Neuron (in vitro differentiated cells): ENCODE results near the gene PFKFB2.

Experiments
- H2AFZ ChIP-seq: one replicate; pipeline ENCODE4 v1.6.1; 2013; ENCODE audit warnings: low read depth, mild to moderate bottlenecking, inconsistent platforms, low read length, moderate library complexity
- H3K27me3 ChIP-seq: one replicate; pipeline ENCODE4 v1.6.1; 2013; ENCODE audit warnings: low read length; ENCODE audit not compliant: insufficient read depth
- H3K36me3 ChIP-seq: one replicate; pipeline ENCODE4 v1.6.1; 2013; ENCODE audit warnings: low read length; ENCODE audit not compliant: insufficient read depth
- H3K4me1 ChIP-seq: one replicate; pipeline ENCODE4 v1.6.1; 2013; ENCODE audit warnings: low read length; ENCODE audit not compliant: insufficient read depth
- H3K4me3 ChIP-seq: 2 replicates; pipeline ENCODE4 v1.5.1; 2013; ENCODE audit warnings: mild to moderate bottlenecking, low read length, moderate library complexity
- H3K9me3 ChIP-seq: one replicate; pipeline ENCODE4 v1.6.1; 2013; ENCODE audit warnings: low read length

The PFKFB2 gene

DNA sequence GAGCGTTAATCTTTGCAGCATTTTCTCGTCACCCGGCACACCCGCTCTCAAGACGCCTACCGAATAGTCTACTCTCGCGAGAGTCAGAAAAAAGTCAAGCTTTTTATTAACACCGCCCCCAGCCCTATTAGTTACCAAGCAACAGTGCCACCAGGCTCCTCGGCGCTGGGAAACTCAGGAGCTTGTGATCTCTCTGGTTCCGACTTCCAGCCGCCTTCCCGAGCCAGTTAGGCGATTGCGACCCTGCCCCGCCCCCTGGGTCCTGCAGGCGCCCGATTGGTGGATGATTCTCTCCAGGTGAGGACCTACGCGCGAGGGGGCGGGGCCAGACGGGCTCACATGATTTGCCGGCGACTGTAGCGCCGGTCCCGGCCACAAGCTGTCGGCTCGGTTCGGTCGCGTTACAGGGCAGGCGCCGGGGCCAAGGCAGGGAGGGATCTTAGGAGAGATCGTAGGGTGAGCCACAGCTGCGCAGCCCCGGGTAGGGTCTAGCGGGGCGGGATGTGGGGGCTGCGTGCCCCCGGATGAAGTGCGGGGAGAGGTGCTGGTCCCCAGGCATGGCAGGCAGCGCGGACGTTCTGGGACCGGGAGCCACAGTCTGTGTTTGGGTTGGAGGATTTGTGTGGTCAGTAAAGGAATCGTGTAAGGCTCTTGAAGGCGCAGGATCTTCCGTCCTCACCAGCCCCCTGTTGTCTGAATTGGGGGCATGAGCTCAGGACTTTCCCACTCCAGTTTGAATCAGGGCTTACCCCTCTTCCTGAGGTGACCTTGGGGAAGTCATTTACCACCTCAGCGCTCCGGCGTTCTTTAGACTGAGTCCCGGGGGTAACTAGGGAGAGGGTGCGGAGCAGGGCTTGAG, at the start of gene PFKFB2:
Gene PFKFB2, plus strand, starts transcription at position 365 of the 859 bp plus-strand sequence. CDS start 1,443 bp downstream, outside the sequence.
- peaks cover 28% of the 10 kb centered on the region for H3K4me1 ChIP-seq
- peak within 1 kb of the TSS; percentile 91 for H2AFZ ChIP-seq
- H3K36me3 ChIP-seq = peaks cover 13% of the 10 kb centered on the region
- no peaks in the 10 kb centered on the region for H3K27me3 ChIP-seq
- H3K9me3 ChIP-seq = no peaks in the 10 kb centered on the region
- H3K4me3 ChIP-seq = peak within 1 kb of the TSS; percentile 97

DNA sequence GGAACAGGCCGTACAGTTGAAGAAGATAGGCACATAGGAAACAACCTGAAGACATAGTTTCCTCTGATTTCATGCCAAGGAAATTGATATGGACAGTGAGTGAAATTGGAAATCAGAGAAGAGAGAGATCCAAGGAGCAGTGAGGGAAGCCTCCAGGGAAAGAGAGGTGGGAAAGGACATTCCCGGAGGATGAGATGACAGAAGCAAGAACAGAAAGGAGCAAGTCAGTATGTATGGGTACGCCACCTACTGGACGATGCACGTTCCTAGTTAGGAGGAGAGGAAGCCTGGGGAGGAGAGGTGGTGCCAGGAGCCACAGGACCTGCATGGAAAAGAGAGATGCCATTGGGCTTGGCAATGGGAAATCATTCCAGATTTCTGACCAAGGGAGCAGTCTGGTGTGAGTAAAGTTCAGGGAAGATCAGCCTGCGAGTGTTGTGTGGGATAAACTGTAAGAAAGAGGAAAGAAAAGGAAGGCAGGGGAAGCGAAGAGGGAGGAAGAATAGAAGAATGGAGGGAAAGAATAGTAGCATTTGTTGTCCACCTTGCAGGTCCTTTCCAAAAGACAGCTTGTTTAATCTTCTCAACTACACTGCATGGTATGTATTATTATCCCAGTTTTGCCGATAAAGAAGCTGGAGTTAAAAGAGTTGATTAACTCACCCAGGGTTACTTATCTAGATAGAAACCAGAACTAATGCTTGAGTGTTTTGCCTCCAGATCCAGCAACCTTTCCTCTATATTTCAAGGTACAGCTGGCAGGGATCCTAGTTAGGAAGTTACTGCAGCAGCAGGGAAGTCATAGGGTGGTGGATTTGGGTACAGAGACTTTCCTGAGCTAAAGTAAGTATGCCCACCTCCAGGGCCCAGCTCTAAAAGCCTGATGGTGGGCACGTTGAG, 47.9 kb upstream of the PFKFB2 start:
- H3K9me3 ChIP-seq = no peaks in the 10 kb centered on the region
- H3K4me1 ChIP-seq = no peaks in the 10 kb centered on the region
- no peak overlapping the region for H3K4me3 ChIP-seq
- H2AFZ ChIP-seq = no peak overlapping the region
- peaks cover 40% of the 10 kb centered on the region for H3K27me3 ChIP-seq
- no peaks in the 10 kb centered on the region for H3K36me3 ChIP-seq

GRCh38 chr1:207006083-207006482, 47.0 kb upstream of the PFKFB2 start:
- Histone ChIP-seq H3K27me3 (peaks cover 45% of the 10 kb centered on the region), H3K4me3 (no peak overlapping the region), H3K36me3 (no peaks in the 10 kb centered on the region), H3K9me3 (no peaks in the 10 kb centered on the region), H2AFZ (no peak overlapping the region), H3K4me1 (no peaks in the 10 kb centered on the region)

- Histone ChIP-seq H3K9me3 (no peaks in the 10 kb centered on the region), H3K27me3 (peaks cover 41% of the 10 kb centered on the region), H3K36me3 (no peaks in the 10 kb centered on the region), H2AFZ (no peak overlapping the region), H3K4me3 (no peak overlapping the region), H3K4me1 (no peaks in the 10 kb centered on the region)
Measured at GRCh38 chr1:207006914-207007313, 46.2 kb upstream of the PFKFB2 start.

- Histone ChIP-seq H3K4me1 (no peaks in the 10 kb centered on the region), H3K27me3 (peaks cover 41% of the 10 kb centered on the region), H3K36me3 (no peaks in the 10 kb centered on the region), H2AFZ (no peak overlapping the region), H3K9me3 (no peaks in the 10 kb centered on the region), H3K4me3 (no peak overlapping the region)
Measured at GRCh38 chr1:207007352-207008033, 45.6 kb upstream of the PFKFB2 start.

GRCh38 chr1:207009182-207009850, 43.8 kb upstream of the PFKFB2 start:
- no peaks in the 10 kb centered on the region for H3K4me1 ChIP-seq
- no peaks in the 10 kb centered on the region for H3K36me3 ChIP-seq
- H2AFZ ChIP-seq = no peak overlapping the region
- no peak overlapping the region for H3K4me3 ChIP-seq
- H3K9me3 ChIP-seq = no peaks in the 10 kb centered on the region
- H3K27me3 ChIP-seq = peaks cover 38% of the 10 kb centered on the region

DNA sequence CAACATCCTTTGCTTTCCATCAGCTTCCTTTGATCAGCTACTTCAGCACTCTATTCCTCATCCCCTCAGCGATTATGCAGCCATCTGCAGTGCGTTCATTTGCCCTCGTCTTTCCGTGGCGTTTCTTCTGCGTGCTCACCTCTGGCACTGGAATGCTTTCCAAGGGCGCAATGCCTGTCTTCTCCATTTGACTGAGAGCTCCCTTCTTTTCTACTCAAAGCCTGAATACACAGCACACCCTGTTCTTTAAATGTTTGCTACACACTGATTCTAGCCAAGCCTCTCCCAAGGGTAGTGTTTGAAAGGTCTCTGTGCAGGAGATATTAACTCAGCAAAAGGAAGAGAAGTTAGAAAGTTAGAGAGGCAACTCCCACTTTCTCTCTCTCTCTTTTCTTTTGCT, 43.1 kb upstream of the PFKFB2 start:
- no peak overlapping the region for H3K4me3 ChIP-seq
- H3K36me3 ChIP-seq = no peaks in the 10 kb centered on the region
- no peak overlapping the region for H2AFZ ChIP-seq
- no peaks in the 10 kb centered on the region for H3K9me3 ChIP-seq
- peaks cover 38% of the 10 kb centered on the region for H3K27me3 ChIP-seq
- no peaks in the 10 kb centered on the region for H3K4me1 ChIP-seq

GRCh38 chr1:207010726-207011125, 42.3 kb upstream of the PFKFB2 start:
- Histone ChIP-seq H3K36me3 (no peaks in the 10 kb centered on the region), H3K9me3 (no peaks in the 10 kb centered on the region), H3K27me3 (peaks cover 41% of the 10 kb centered on the region), H3K4me3 (no peak overlapping the region), H2AFZ (no peak overlapping the region), H3K4me1 (no peaks in the 10 kb centered on the region)

DNA sequence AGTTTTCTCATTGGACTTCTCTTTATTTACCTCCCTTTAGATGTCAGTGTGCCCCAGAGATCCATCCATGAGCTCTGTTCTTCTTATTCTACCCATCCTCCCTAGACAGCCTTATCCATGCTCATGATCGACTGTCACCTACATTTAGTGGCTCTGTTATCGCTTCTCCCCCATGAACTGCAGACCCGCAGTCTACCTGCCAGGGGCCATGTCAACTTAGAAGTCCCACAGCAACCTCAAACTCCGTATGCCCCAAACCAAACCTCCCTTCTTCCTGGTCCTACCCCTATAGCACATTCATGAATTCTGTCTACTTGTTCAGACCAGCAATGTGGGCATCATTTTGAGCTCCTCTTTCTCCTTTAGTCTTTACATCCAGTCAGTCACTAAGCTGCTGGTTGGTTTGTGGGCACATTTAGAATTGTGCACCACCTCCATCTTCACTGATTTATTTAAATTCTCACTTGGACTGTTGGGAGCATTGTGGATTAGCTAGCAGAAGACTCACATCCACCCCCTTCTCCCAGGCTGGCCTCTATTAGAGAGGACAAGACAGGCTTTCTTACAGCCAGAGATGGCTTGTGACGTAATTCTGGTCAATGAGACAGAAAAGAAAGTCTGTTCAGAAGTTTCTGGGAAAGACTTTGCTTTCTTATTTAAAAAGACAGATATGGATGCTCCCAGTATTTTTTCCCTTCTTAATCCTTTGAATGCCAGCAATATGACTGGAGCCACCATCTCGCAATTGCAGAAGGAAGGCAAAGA, 39.6 kb upstream of the PFKFB2 start:
- Histone ChIP-seq H3K9me3 (no peaks in the 10 kb centered on the region), H3K4me3 (no peak overlapping the region), H2AFZ (no peak overlapping the region), H3K27me3 (peaks cover 32% of the 10 kb centered on the region), H3K4me1 (no peaks in the 10 kb centered on the region), H3K36me3 (no peaks in the 10 kb centered on the region)

DNA sequence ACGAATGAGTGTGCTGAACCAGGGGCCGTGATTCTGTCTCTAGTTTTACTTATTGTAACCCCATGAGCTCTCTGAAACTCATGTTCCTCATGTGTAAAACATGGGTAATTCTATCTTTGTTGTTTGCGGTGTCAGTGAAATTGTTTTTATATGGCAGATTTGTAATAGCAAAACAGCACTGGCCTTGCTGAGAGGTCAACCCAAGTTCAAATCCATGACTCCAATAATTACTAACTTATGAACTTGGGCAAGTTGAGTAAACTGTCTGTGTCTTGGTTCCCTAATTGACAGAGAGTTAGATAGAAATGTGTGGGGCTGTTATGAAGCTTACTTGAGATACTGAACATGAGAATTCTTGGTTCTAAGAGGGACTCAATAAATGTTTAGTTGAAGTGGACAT, 38.3 kb upstream of the PFKFB2 start:
- H3K4me3 ChIP-seq = no peak overlapping the region
- no peak overlapping the region for H2AFZ ChIP-seq
- H3K4me1 ChIP-seq = no peaks in the 10 kb centered on the region
- no peaks in the 10 kb centered on the region for H3K9me3 ChIP-seq
- no peaks in the 10 kb centered on the region for H3K36me3 ChIP-seq
- peaks cover 24% of the 10 kb centered on the region for H3K27me3 ChIP-seq

GRCh38 chr1:207015791-207016190, 37.3 kb upstream of the PFKFB2 start:
- H3K4me3 ChIP-seq = no peak overlapping the region
- H3K36me3 ChIP-seq = no peaks in the 10 kb centered on the region
- H3K9me3 ChIP-seq = no peaks in the 10 kb centered on the region
- H2AFZ ChIP-seq = no peak overlapping the region
- peaks cover 17% of the 10 kb centered on the region for H3K27me3 ChIP-seq
- H3K4me1 ChIP-seq = no peaks in the 10 kb centered on the region
